Left lobe of liver (tissue), 2 donors: ENCODE measurements around the gene HES6. TPM values are rescaled to one million over a fixed set of nuclear protein-coding genes. Genes with fewer than 3 reads are reported as not detected.

Experiments
- ATAC-seq: fragments of 200-7000 bp; cut with Tn5 transposase; one replicate; pipeline ENCODE4 v1.9.1; 2020; ENCODE audit warnings: mild to moderate bottlenecking, moderate library complexity
- DNase-seq: peaks from one replicate; pipeline ENCODE4 v3.0.0-alpha.2; 2020; ENCODE audit warnings: low spot score
- total RNA-seq: library from RNA; stranded (reverse); gene quantifications from one replicate; pipeline ENCODE4 v1.2.1, GENCODE V29; 2021
- donor health status: DM: no; HTN: no; CAD: no; lungs with moderate emphysema.
- donor health status: DM: no; HTN: yes; CAD: no.

HES6 gene
- total RNA-seq, 1 donor from 2014 or later, result 5.3 TPM

- ATAC-seq, result peak; percentile 98
- DNase-seq, result peak; percentile 90
Observed at GRCh38 chr2:238203094-238203972, 36.5 kb downstream of the HES6 start, which contains the start of gene ILKAP. Gene ILKAP (minus strand): TSS chr2:238203695. CDS start chr2:238203553, 142 bp downstream.

- ATAC-seq, result no peak
- DNase-seq, result no peak
Observed at GRCh38 chr2:238202326-238203093, 37.3 kb downstream of the HES6 start.

GRCh38 chr2:238190445-238190844 is 49.4 kb downstream of the HES6 start:
- ATAC-seq (no peak), DNase-seq (no peak)

Other genes with a start within 250 kb of the HES6 start
- 40.6 TPM for gene SCLY, start 179.0 kb downstream of the HES6 start, total RNA-seq
- gene ESPNL, start 139.7 kb downstream of the HES6 start, total RNA-seq, result 1.7 TPM
- gene KLHL30, start 101.4 kb downstream of the HES6 start, total RNA-seq, result 0.10 TPM
- gene ERFE, start 81.1 kb downstream of the HES6 start, total RNA-seq, result not detected
- gene ILKAP, start 36.3 kb downstream of the HES6 start, total RNA-seq, result 20.1 TPM
- gene PER2, start 48.6 kb upstream of the HES6 start, total RNA-seq, result 8.0 TPM
- gene TRAF3IP1, start 80.5 kb upstream of the HES6 start, total RNA-seq, result 9.0 TPM
- gene ASB1, start 186.9 kb upstream of the HES6 start, total RNA-seq, result 10.0 TPM